ENCODE measurements around the gene MAJIN. TPM values are rescaled to one million over a fixed set of nuclear protein-coding genes. Genes with fewer than 3 reads are reported as not detected.

MAJIN gene
- total and polyA plus RNA-seq, 9 of the 15 experiments (the other 6 are each of a cell fraction or from before 2014, with no cell fraction given), result 0.17 to 0.83 (median 0.24) TPM; not detected in 2

DNA sequence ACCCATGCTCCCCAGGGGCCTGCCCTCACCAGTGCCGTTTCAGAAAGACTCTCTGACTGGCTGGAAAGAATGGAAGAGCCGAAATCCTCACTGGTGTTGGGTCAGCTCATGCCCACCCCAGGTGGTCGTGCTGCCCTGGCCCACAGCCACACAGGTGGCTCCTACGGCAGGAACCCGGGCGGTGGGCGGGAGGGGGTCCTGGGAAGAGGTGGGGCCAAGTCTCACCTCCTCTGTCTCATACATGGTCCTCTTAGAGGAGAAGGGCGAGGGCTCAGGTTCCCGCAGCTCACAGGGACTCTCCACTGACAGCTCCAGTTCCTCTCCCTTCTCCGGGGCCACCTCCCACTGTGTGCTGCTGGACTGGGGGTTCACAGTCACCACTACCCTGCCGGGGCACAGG lies 63.1 kb downstream of the MAJIN start:
- Histone ChIP-seq H3K27ac (ENCODE audit: extremely low read depth, low read depth, low read length) (no peak overlapping the region), H3K36me3 (ENCODE audit: control insufficient read depth, insufficient read depth, low read length) (peaks cover 84% of the 10 kb centered on the region; the same call in 2 of the 3 replicates), H3K9ac (ENCODE audit: insufficient read depth in 1 of 2, low read depth in 2 of 2, low read length in 2 of 2) (no peak overlapping the region; a peak in 1 of 4 replicates), H3K27me3 (ENCODE audit: control insufficient read depth in 2 of 2, insufficient read depth in 2 of 2, low read length in 2 of 2) (no peaks in the 10 kb centered on the region), H3K9me1 (ENCODE audit: control insufficient read depth, insufficient read depth, low read length) (peaks cover 5% of the 10 kb centered on the region), H3K79me2 (ENCODE audit: control insufficient read depth, insufficient read depth, low read length) (no peaks in the 10 kb centered on the region), H4K20me1 (replicated peaks; ENCODE audit: control insufficient read depth, insufficient read depth, low read length) (no peaks in the 10 kb centered on the region), H3K9me3 (replicated peaks; ENCODE audit: control insufficient read depth, insufficient read depth, low read depth, low read length) (no peaks in the 10 kb centered on the region), H3K4me3 (no peak overlapping the region), H3K4me1 (replicated peaks in 1 of 2; ENCODE audit: control insufficient read depth in 2 of 2, insufficient read depth in 2 of 2, low read length in 2 of 2) (peaks cover 0 to 29% of the 10 kb centered on the region in 2 experiments; a peak in 2 of 5 replicates), H2AFZ (ENCODE audit: low read depth, low read length) (no peak overlapping the region), H3K4me2 (ENCODE audit: insufficient read depth, low read length) (no peak overlapping the region)
- DNase-seq (ENCODE audit: extremely low read depth in 1 of 4, low spot score in 3 of 4), result no peak
- FAIRE-seq, result no peak
- in situ Hi-C loops (cut with MboI) (no loop called here), intact Hi-C loops (cut with micrococcal nuclease) (no loop called here)
- 90% methylated on average over 5 of the region's 11 CpGs for WGBS (ENCODE audit: insufficient coverage, low coverage, missing lambda C conversion rate)
- BruUV-seq (replicated peaks), result no TSS peak
- no peak for ATAC-seq
- CTCF ChIA-PET (ENCODE audit: low intra/inter-chr PET ratio), result interaction anchor here (0.7 kb wide), 1 partner anchor 86 kb away, joined by 3 read pairs; no protein-coding TSS in a partner anchor
- POLR2A ChIA-PET, result no interaction called here
- TF ChIP-seq SMARCA5 (IDR thresholded peaks at IDR 0.05) (no peak), KLF1 (tag; IDR thresholded peaks at IDR 0.05) (no peak), NFIX (CRISPR knock-in tag; IDR thresholded peaks at IDR 0.05; ENCODE audit: low read depth) (no peak), MEIS2 (IDR thresholded peaks at IDR 0.05; ENCODE audit: partially characterized antibody) (no peak), CBFA2T3 (IDR thresholded peaks at IDR 0.05) (no peak), HMG20B (CRISPR knock-in tag; IDR thresholded peaks at IDR 0.05) (no peak), POLR2H (tag; IDR thresholded peaks at IDR 0.05; ENCODE audit: low read depth) (no peak), FOXJ2 (tag; IDR thresholded peaks at IDR 0.05) (no peak), TEAD2 (tag; IDR thresholded peaks at IDR 0.05) (no peak), ILF3 (IDR thresholded peaks at IDR 0.05; ENCODE audit: borderline replicate concordance) (no peak), NR2C2 (CRISPR knock-in tag; IDR thresholded peaks at IDR 0.05) (no peak), NR2C2 (tag; IDR thresholded peaks at IDR 0.05) (no peak)
- TF ChIP-seq, protein P1, sequence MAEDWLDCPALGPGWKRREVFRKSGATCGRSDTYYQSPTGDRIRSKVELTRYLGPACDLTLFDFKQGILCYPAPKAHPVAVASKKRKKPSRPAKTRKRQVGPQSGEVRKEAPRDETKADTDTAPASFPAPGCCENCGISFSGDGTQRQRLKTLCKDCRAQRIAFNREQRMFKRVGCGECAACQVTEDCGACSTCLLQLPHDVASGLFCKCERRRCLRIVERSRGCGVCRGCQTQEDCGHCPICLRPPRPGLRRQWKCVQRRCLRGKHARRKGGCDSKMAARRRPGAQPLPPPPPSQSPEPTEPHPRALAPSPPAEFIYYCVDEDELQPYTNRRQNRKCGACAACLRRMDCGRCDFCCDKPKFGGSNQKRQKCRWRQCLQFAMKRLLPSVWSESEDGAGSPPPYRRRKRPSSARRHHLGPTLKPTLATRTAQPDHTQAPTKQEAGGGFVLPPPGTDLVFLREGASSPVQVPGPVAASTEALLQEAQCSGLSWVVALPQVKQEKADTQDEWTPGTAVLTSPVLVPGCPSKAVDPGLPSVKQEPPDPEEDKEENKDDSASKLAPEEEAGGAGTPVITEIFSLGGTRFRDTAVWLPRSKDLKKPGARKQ (CRISPR knock-in tag; IDR thresholded peaks at IDR 0.05), result no peak

Data from K562 (cell line).